Amniotic stem cell (primary cell): Measurements from ENCODE around the gene PDP2.

Source experiments
- DNase-seq: peaks from one replicate; lab custom pipeline; 2025; lab: John Stamatoyannopoulos, UW

Gene PDP2

GRCh38 chr16:66935314-66936011, 55.1 kb downstream of the PDP2 start, which contains the start of gene CES2:
TSS of gene CES2 (plus strand) at chr16:66935516. CDS start at chr16:66935636, 120 bp downstream.
- DNase-seq, result peak; percentile 29

- DNase-seq, result no peak
Measured at GRCh38 chr16:66936462-66936861, 56.1 kb downstream of the PDP2 start.

GRCh38 chr16:66936889-66937554, 56.7 kb downstream of the PDP2 start:
- no peak for DNase-seq

- no peak for DNase-seq
Measured at GRCh38 chr16:66937725-66938337, 57.5 kb downstream of the PDP2 start.

GRCh38 chr16:66939366-66939765, 59.1 kb downstream of the PDP2 start:
- DNase-seq, result no peak

GRCh38 chr16:66940236-66940635, 59.9 kb downstream of the PDP2 start:
- no peak for DNase-seq
